ENCODE data around the gene FNBP1. TPM values are rescaled to one million over a fixed set of nuclear protein-coding genes. Genes with fewer than 3 reads are reported as not detected.

Gene FNBP1
- polyA plus RNA-seq, 12 donors: 14.8 to 67.8 (median 19.9) TPM; not detected in 1

- no peak for DNase-seq
Measured at GRCh38 chr9:130045725-130046450, 2.9 kb upstream of the FNBP1 start.

- peak; percentile 72 for DNase-seq
Measured at GRCh38 chr9:130043654-130044623, 950 bp upstream of the FNBP1 start.

- DNase-seq: no peak
Measured at GRCh38 chr9:130042406-130042884, 544 bp downstream of the FNBP1 start.

GRCh38 chr9:130041648-130042405 is 1.2 kb downstream of the FNBP1 start:
- no peak for DNase-seq

- DNase-seq: no peak
Measured at GRCh38 chr9:130040984-130041647, 1.9 kb downstream of the FNBP1 start.

GRCh38 chr9:130039528-130040147 is 3.4 kb downstream of the FNBP1 start:
- DNase-seq: no peak

- no peak for DNase-seq
Measured at GRCh38 chr9:130036099-130036498, 6.9 kb downstream of the FNBP1 start.

- DNase-seq: no peak
Measured at GRCh38 chr9:130034570-130034969, 8.4 kb downstream of the FNBP1 start.

- DNase-seq: no peak
Measured at GRCh38 chr9:130030651-130031127, 12.3 kb downstream of the FNBP1 start.

GRCh38 chr9:130029223-130029973 is 13.6 kb downstream of the FNBP1 start:
- DNase-seq: no peak

GRCh38 chr9:130028493-130029222 is 14.3 kb downstream of the FNBP1 start:
- DNase-seq: no peak

- no peak for DNase-seq
Measured at GRCh38 chr9:130027533-130028365, 15.2 kb downstream of the FNBP1 start.

GRCh38 chr9:130026583-130027340 is 16.2 kb downstream of the FNBP1 start:
- DNase-seq: no peak

GRCh38 chr9:130024597-130024994 is 18.4 kb downstream of the FNBP1 start:
- no peak for DNase-seq

GRCh38 chr9:130023994-130024596 is 18.9 kb downstream of the FNBP1 start:
- DNase-seq: no peak

- no peak for DNase-seq
Measured at GRCh38 chr9:130023144-130023787, 19.7 kb downstream of the FNBP1 start.
